Trophoblast cell (in vitro differentiated cells and primary cell): Measurements from ENCODE around the gene FOXB1.
A peak's percentile ranks its signal among the peaks of the same experiment; 100 is the strongest.

Source experiments
- DNase-seq, 2 donors: peaks; one replicate each; pipeline ENCODE4 v3.0.0-alpha.2; 2016
- H2AFZ ChIP-seq: 2 replicates; pipeline ENCODE4 v1.6.1; 2013; ENCODE audit warnings: low read length, moderate library complexity, mild to moderate bottlenecking; ENCODE audit not compliant: insufficient read depth, poor library complexity
- H2AK5ac ChIP-seq: 2 replicates; pipeline ENCODE4 v1.6.1; 2013; ENCODE audit warnings: mild to moderate bottlenecking, low read length
- H2BK120ac ChIP-seq: 2 replicates; pipeline ENCODE4 v1.6.1; 2013; ENCODE audit warnings: low read length, mild to moderate bottlenecking, moderate library complexity; ENCODE audit not compliant: insufficient read depth, poor library complexity
- H2BK12ac ChIP-seq: 2 replicates; pipeline ENCODE4 v1.6.1; 2013; ENCODE audit warnings: mild to moderate bottlenecking, low read length, moderate library complexity
- H2BK5ac ChIP-seq: 2 replicates; pipeline ENCODE4 v1.6.1; 2013; ENCODE audit warnings: low read length, low read depth, moderate library complexity, mild to moderate bottlenecking; ENCODE audit not compliant: poor library complexity
- H3K14ac ChIP-seq: 2 replicates; pipeline ENCODE4 v1.6.1; 2013; ENCODE audit warnings: mild to moderate bottlenecking, low read length
- H3K18ac ChIP-seq: 2 replicates; pipeline ENCODE4 v1.6.1; 2013; ENCODE audit warnings: mild to moderate bottlenecking, low read length
- H3K23ac ChIP-seq: 2 replicates; pipeline ENCODE4 v1.6.1; 2013; ENCODE audit warnings: low read length
- H3K27ac ChIP-seq: 2 replicates; pipeline ENCODE4 v1.5.1; 2013; ENCODE audit warnings: low read depth, mild to moderate bottlenecking, inconsistent platforms, low read length, moderate library complexity
- H3K27me3 ChIP-seq: 2 replicates; pipeline ENCODE4 v1.6.1; 2013; ENCODE audit warnings: inconsistent platforms, mild to moderate bottlenecking, low read length, moderate library complexity; ENCODE audit not compliant: insufficient read depth
- H3K36me3 ChIP-seq, 2 experiments: 1 replicate in 1 of 2; 2 replicates in 1 of 2; pipeline ENCODE4 v1.6.1; 2013; ENCODE audit warnings: low read length in 2 of 2, mild to moderate bottlenecking in 2 of 2, moderate library complexity in 1 of 2; ENCODE audit not compliant: insufficient read depth in 2 of 2, control insufficient read depth in 1 of 2
- H3K4ac ChIP-seq: 2 replicates; pipeline ENCODE4 v1.6.1; 2013; ENCODE audit warnings: low read depth, mild to moderate bottlenecking, low read length, moderate library complexity
- H3K4me1 ChIP-seq, 2 experiments: 1 replicate in 1 of 2; 2 replicates in 1 of 2; pipeline ENCODE4 v1.6.1; 2013; ENCODE audit warnings: low read length in 2 of 2, mild to moderate bottlenecking in 2 of 2, moderate library complexity in 1 of 2; ENCODE audit not compliant: insufficient read depth in 2 of 2, control insufficient read depth in 1 of 2
- H3K4me2 ChIP-seq: 2 replicates; pipeline ENCODE4 v1.6.1; 2013; ENCODE audit warnings: inconsistent platforms, mild to moderate bottlenecking, low read length, moderate library complexity
- H3K4me3 ChIP-seq: 2 replicates; pipeline ENCODE4 v1.5.1; 2013; ENCODE audit warnings: mild to moderate bottlenecking, low read depth, low read length, inconsistent platforms
- H3K79me1 ChIP-seq: one replicate; pipeline ENCODE4 v1.6.1; 2013; ENCODE audit warnings: low read length
- H3K79me2 ChIP-seq: 2 replicates; pipeline ENCODE4 v1.6.1; 2013; ENCODE audit warnings: low read length, mild to moderate bottlenecking; ENCODE audit not compliant: control insufficient read depth, insufficient read depth, poor library complexity
- H3K9ac ChIP-seq: 2 replicates; pipeline ENCODE4 v1.6.1; 2013; ENCODE audit warnings: mild to moderate bottlenecking, low read length
- H3K9me3 ChIP-seq: 2 replicates; pipeline ENCODE4 v1.6.1; 2013; ENCODE audit warnings: low read depth, mild to moderate bottlenecking, control low read depth, inconsistent platforms, low read length; ENCODE audit not compliant: insufficient read depth
- H4K12ac ChIP-seq: 2 replicates; pipeline ENCODE4 v1.6.1; 2013; ENCODE audit warnings: low read depth, mild to moderate bottlenecking, low read length, moderate library complexity
- H4K8ac ChIP-seq: 2 replicates; pipeline ENCODE4 v1.6.1; 2013; ENCODE audit warnings: low read depth, mild to moderate bottlenecking, low read length, moderate library complexity
- H4K91ac ChIP-seq: one replicate; pipeline ENCODE4 v1.6.1; 2013; ENCODE audit warnings: low read depth, mild to moderate bottlenecking, low read length, moderate library complexity
- WGBS: extraction: QIAGEN DNeasy Blood & Tissue Kit; methylation state at CpG from one replicate; pipeline ENCODE4 v1.1.7; 2013; ENCODE audit warnings: missing lambda C conversion rate; ENCODE audit not compliant: insufficient read length, insufficient coverage; ENCODE audit errors: extremely low coverage; 5-methylcytosine and 5-hydroxymethylcytosine counted together

The FOXB1 gene

GRCh38 chr15:60012695-60013094, 8.6 kb downstream of the FOXB1 start:
- H4K91ac ChIP-seq, result no peak overlapping the region
- H3K36me3 ChIP-seq, result no peaks in the 10 kb centered on the region
- no peak overlapping the region for H4K8ac ChIP-seq
- H3K4ac ChIP-seq, result no peak overlapping the region
- H3K18ac ChIP-seq, result no peak overlapping the region
- no CpG with 5 or more reads among the region's 3 CpGs for WGBS
- H3K9me3 ChIP-seq, result no peaks in the 10 kb centered on the region
- H3K27me3 ChIP-seq, result peaks cover 15% of the 10 kb centered on the region
- H3K4me1 ChIP-seq, result no peaks in the 10 kb centered on the region
- no peak overlapping the region for H2AK5ac ChIP-seq
- no peak overlapping the region for H2BK5ac ChIP-seq
- H2BK12ac ChIP-seq, result no peak overlapping the region
- H3K23ac ChIP-seq, result no peak overlapping the region
- H2BK120ac ChIP-seq, result no peak overlapping the region
- H3K79me2 ChIP-seq, result no peaks in the 10 kb centered on the region
- H2AFZ ChIP-seq, result no peak overlapping the region
- H3K79me1 ChIP-seq, result no peaks in the 10 kb centered on the region
- DNase-seq, result no peak
- H3K9ac ChIP-seq, result no peak overlapping the region
- H3K27ac ChIP-seq, result no peak overlapping the region
- H3K4me3 ChIP-seq, result no peak overlapping the region
- no peak overlapping the region for H3K4me2 ChIP-seq
- no peak overlapping the region for H4K12ac ChIP-seq
- H3K14ac ChIP-seq, result no peak overlapping the region

GRCh38 chr15:60017538-60018520, 13.7 kb downstream of the FOXB1 start:
- Histone ChIP-seq H4K91ac (no peak overlapping the region), H4K12ac (no peak overlapping the region), H3K4ac (no peak overlapping the region), H3K27me3 (peaks cover 3% of the 10 kb centered on the region), H3K9ac (no peak overlapping the region), H3K18ac (no peak overlapping the region), H3K27ac (no peak overlapping the region), H2BK120ac (no peak overlapping the region), H3K14ac (no peak overlapping the region), H3K4me3 (no peak overlapping the region), H3K4me2 (no peak overlapping the region), H2AK5ac (no peak overlapping the region), H2AFZ (no peak overlapping the region), H3K9me3 (no peaks in the 10 kb centered on the region), H3K79me2 (no peaks in the 10 kb centered on the region), H3K36me3 (no peaks in the 10 kb centered on the region), H2BK5ac (no peak overlapping the region), H3K79me1 (no peaks in the 10 kb centered on the region), H3K23ac (no peak overlapping the region), H3K4me1 (peaks cover 4 to 12% of the 10 kb centered on the region in 2 experiments), H2BK12ac (no peak overlapping the region), H4K8ac (no peak overlapping the region)
- peak in 1 of 2 donors; percentile 18 for DNase-seq
- no CpG with 5 or more reads among the region's 2 CpGs for WGBS

- no peak overlapping the region for H3K18ac ChIP-seq
- H3K14ac ChIP-seq, result no peak overlapping the region
- no peak overlapping the region for H4K12ac ChIP-seq
- no peak overlapping the region for H3K4me2 ChIP-seq
- H2BK5ac ChIP-seq, result no peak overlapping the region
- no peak overlapping the region for H4K8ac ChIP-seq
- no peak overlapping the region for H3K27ac ChIP-seq
- peak; percentile 83 to 90 for DNase-seq
- no peaks in the 10 kb centered on the region for H3K9me3 ChIP-seq
- no peak overlapping the region for H2BK120ac ChIP-seq
- H3K79me2 ChIP-seq, result no peaks in the 10 kb centered on the region
- WGBS, result no CpG with 5 or more reads among the region's 3 CpGs
- H3K36me3 ChIP-seq, result no peaks in the 10 kb centered on the region
- H2AFZ ChIP-seq, result no peak overlapping the region
- H3K4me3 ChIP-seq, result no peak overlapping the region
- H3K4me1 ChIP-seq, result peaks cover 4 to 12% of the 10 kb centered on the region in 2 experiments
- no peak overlapping the region for H2AK5ac ChIP-seq
- no peaks in the 10 kb centered on the region for H3K79me1 ChIP-seq
- H3K23ac ChIP-seq, result no peak overlapping the region
- H3K27me3 ChIP-seq, result no peaks in the 10 kb centered on the region
- H4K91ac ChIP-seq, result no peak overlapping the region
- no peak overlapping the region for H3K4ac ChIP-seq
- no peak overlapping the region for H3K9ac ChIP-seq
- no peak overlapping the region for H2BK12ac ChIP-seq
Observed at GRCh38 chr15:60020736-60021135, 16.6 kb downstream of the FOXB1 start.

GRCh38 chr15:60021589-60022378, 17.7 kb downstream of the FOXB1 start:
- H4K91ac ChIP-seq, result no peak overlapping the region
- DNase-seq, result peak in 1 of 2 donors; percentile 34
- no CpG with 5 or more reads among the region's 7 CpGs for WGBS
- no peak overlapping the region for H4K8ac ChIP-seq
- no peak overlapping the region for H3K9ac ChIP-seq
- H4K12ac ChIP-seq, result no peak overlapping the region
- no peaks in the 10 kb centered on the region for H3K79me1 ChIP-seq
- H3K36me3 ChIP-seq, result no peaks in the 10 kb centered on the region
- H2AK5ac ChIP-seq, result no peak overlapping the region
- no peak overlapping the region for H2BK120ac ChIP-seq
- H3K79me2 ChIP-seq, result no peaks in the 10 kb centered on the region
- H2BK5ac ChIP-seq, result no peak overlapping the region
- H3K23ac ChIP-seq, result no peak overlapping the region
- no peak overlapping the region for H3K18ac ChIP-seq
- no peaks in the 10 kb centered on the region for H3K27me3 ChIP-seq
- no peak overlapping the region for H3K4ac ChIP-seq
- H3K14ac ChIP-seq, result no peak overlapping the region
- H3K9me3 ChIP-seq, result no peaks in the 10 kb centered on the region
- peak overlapping the region; percentile 20 for H3K4me2 ChIP-seq
- no peak overlapping the region for H3K27ac ChIP-seq
- H2BK12ac ChIP-seq, result no peak overlapping the region
- no peak overlapping the region for H3K4me3 ChIP-seq
- no peak overlapping the region for H2AFZ ChIP-seq
- peaks cover 4 to 12% of the 10 kb centered on the region in 2 experiments for H3K4me1 ChIP-seq
